Measurements from ENCODE around the gene GGA2.
A peak's percentile ranks its signal among the peaks of the same experiment; 100 is the strongest.
"Not testable (repeated sequence)": the region's sequence is repeated elsewhere in the genome, so short reads cannot be mapped to it uniquely, and the experiment has no call there.

GGA2 gene, protein sequence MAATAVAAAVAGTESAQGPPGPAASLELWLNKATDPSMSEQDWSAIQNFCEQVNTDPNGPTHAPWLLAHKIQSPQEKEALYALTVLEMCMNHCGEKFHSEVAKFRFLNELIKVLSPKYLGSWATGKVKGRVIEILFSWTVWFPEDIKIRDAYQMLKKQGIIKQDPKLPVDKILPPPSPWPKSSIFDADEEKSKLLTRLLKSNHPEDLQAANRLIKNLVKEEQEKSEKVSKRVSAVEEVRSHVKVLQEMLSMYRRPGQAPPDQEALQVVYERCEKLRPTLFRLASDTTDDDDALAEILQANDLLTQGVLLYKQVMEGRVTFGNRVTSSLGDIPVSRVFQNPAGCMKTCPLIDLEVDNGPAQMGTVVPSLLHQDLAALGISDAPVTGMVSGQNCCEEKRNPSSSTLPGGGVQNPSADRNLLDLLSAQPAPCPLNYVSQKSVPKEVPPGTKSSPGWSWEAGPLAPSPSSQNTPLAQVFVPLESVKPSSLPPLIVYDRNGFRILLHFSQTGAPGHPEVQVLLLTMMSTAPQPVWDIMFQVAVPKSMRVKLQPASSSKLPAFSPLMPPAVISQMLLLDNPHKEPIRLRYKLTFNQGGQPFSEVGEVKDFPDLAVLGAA

DNA sequence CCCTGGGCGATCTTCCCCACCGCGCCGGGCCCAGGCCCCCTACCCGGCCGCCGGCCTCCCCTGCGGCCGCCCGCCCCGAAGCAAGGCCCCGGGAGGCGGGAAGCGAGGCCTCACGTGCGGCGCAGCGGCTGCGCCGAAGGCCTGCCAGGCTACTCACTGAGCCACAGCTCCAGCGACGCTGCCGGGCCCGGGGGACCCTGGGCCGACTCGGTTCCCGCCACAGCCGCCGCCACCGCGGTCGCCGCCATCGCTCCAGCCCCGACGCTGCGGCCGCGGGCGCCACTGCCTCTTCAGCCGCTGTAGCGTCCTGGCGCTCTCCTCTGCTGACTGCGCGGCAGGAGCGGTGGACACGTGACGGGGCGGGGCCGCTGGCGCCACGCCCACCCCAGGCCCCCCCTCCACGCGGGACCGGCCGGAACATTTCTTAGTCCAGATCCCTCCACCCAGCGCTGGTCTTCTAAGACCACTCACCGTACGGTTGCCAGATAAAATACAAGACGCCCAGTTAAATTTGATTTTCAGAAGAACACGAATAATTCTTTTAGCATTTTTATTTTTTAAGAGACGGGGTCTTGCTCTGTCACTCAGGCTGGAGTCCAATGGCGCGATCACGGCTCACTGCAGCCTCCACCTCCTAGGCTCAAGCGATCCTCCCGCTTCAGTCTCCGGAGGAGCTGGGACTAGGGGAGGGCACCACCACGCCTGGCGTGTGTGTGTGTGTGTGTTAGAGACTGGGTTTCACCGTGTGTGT, at the start of gene GGA2:
Gene GGA2, minus strand, starts transcription at position 331 of the 751 bp plus-strand sequence. Its CDS starts 83 bp downstream, at position 248.
- DNase-seq (ENCODE audit: low read depth), result peak; percentile 64

DNA sequence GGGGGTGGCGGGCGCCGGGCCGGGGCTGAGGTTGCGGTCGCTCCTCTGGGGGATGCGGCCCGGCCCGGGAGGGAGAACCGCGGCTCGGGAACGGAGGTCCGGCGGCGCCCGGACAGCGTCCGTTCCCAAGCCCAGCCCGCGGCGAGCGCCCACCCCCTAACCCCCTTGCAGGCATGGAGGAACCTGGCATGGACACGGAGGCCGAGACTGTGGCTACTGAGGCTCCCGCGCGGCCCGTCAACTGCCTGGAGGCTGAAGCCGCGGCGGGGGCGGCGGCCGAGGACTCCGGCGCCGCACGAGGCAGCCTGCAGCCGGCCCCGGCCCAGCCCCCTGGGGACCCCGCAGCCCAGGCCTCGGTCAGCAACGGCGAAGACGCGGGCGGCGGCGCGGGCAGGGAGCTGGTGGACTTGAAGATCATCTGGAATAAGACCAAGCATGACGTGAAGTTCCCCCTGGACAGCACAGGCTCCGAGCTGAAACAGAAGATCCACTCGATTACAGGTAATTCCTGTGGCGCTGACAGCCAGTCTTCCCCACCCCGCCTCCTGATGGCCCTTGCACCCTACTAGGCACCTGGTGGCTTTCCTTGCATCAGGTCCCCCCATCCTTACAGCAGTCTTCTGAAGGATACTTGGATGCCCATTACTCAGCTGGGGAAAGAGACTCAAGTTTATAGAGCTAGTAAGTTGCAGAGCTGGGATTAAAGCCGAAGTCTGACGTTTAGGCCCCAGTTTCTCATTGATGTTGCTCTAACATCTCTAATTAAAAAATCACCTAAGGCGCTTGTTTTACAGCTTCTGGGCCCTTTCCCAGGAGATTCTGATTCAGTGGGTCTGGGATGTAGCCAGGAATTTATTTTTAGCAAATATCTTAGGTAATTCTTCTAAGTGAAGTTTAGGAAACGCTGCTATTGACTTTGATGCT, 47.7 kb upstream of the GGA2 start:
- peak; percentile 4 for DNase-seq (ENCODE audit: low read depth)

DNA sequence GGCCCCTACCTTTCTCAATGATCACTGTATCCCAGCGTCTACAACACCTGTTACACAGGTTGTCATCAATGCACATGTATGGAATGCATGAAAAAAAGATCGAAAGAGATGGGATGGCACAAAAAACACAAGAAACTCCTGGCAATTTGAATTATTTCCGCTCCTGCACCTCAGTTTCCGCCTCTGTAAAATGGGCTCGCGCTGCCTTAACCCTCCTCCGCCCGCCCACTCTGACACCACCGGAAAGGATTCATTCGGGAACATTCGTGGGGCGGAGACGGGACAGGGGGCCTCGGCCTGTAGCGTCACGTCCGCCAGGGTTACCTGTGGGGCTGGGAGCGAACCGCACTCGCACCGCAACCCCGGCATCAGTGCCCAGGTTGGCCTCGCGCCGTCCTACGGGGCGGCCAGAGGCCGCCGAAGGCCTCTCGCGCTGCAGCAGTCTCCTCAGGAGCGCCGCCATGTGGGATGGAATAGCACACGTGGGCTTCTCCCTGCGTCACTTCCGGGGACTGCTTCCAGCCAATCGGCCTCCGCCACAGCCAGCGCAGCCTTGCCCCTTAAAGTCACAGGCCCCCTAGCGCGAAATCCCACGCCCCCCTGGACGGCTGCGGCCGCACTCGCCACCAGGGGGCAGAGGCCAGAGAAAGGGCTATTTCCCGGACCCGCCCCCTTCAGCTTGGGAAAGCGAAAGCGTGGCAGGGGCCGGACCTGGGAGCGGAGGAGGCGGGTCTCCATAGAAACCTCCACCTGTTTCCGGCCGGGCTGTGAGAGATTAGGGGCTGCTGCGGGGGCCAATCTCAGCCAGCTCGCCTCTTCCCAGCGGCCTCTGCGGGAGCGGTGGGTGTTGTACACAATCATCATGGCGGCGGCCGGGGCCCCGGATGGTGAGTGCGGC, 46.8 kb upstream of the GGA2 start, which contains the start of the genes EARS2 and UBFD1:
Gene EARS2, minus strand, starts transcription at position 470 of the 898 bp plus-strand sequence. Its CDS starts 7 bp downstream, at position 463.
Gene UBFD1, plus strand, starts transcription at position 847 of the 898 bp plus-strand sequence. Its CDS starts 16 bp downstream, at position 863.
- DNase-seq (ENCODE audit: low read depth), result peak; percentile 91

DNA sequence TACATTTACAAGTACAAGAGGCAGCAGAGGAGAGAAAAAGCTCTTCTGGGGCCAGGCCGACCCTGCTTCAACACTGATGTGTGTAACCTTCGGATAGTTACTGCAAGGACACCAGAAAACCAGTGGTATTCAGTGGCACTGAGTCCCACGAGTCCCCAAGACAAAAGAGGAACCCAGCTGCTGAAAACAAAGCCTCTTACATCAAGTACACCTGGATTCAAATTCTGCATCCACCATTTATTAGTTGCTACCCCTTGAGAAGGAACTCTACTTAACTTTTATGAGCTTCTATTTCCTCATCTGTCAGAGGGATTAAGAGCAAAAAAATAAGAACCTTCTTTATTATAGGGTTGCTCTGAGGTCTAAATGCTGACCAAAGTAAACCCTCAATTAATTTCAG, 44.2 kb upstream of the GGA2 start:
- no peak for DNase-seq (ENCODE audit: low read depth)

DNA sequence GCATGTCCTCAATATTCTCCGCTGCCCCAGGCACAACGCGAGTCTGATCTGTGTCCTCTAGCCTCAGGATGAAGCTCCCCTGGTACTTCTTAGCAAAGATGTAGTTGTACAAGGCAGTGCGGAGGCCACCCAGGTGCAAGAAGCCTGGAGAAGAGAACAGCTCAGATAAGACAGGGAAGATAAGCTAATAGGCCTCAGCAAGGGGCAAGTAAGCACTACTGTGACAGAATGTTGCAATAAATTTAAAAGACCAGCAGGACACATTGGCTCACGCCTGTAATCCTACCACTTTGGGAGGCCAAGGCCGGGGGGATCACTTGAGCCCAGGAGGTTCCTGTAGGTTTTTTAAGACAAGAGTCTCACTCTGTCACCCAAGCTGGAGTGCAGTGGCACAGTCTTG, 41.9 kb upstream of the GGA2 start:
- no peak for DNase-seq (ENCODE audit: low read depth)

DNA sequence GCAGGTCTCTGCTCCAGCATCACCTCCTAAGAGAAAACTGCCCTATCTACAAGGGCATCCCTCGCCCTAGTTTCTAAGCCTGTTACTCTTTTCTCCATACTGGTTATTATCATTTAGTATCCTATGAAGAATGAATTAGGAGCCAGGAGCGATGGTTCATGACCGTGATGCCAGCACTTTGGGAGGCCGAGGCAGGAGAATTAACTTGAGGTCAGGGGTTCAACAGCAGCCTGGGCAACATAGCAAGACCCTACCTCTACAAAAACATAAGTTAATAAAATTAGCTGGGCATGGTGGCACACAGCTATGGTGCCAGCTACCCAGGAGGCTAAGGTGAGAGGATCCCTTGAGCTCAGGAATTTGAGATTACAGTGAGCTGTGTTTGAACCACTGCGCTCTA, 39.6 kb upstream of the GGA2 start:
- no peak for DNase-seq (ENCODE audit: low read depth)

DNA sequence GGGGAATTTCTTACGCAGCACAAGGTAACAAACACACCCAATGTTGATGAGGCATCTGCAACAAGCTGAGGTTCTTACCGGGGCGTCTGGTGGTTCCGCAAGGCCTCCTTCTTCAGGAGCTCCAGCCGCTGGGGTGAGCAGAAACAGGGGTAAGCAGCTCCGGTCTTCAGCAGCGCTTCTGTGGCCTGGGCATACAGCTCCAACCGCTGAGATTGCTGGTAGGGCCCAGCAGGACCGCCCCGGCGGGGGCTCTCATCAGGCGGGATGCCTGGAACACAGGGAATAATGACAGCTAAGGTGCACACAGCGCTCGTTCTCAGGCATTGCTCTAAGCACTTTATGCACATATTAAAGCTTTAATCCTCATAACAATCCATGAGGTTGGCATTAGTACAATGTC, 34.1 kb upstream of the GGA2 start:
- no peak for DNase-seq (ENCODE audit: low read depth)

DNA sequence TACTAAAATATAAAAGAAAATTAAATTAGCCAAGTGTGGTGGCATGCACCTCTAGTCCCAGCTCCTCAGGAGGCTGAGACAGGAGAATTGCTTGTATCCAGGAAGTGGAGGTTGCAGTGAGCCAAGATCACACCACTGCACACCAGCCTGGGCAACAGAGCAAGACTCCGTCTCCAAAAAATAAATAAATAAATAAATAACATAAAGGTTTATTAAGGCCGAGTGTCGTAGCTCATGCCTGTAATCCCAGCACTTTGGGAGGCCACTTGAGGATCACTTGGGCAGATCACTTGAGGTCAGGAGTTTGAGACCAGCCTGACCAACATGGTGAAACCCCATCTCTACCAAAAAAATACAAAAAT, 30.5 kb upstream of the GGA2 start:
- DNase-seq (ENCODE audit: low read depth), result not testable (repeated sequence)

DNA sequence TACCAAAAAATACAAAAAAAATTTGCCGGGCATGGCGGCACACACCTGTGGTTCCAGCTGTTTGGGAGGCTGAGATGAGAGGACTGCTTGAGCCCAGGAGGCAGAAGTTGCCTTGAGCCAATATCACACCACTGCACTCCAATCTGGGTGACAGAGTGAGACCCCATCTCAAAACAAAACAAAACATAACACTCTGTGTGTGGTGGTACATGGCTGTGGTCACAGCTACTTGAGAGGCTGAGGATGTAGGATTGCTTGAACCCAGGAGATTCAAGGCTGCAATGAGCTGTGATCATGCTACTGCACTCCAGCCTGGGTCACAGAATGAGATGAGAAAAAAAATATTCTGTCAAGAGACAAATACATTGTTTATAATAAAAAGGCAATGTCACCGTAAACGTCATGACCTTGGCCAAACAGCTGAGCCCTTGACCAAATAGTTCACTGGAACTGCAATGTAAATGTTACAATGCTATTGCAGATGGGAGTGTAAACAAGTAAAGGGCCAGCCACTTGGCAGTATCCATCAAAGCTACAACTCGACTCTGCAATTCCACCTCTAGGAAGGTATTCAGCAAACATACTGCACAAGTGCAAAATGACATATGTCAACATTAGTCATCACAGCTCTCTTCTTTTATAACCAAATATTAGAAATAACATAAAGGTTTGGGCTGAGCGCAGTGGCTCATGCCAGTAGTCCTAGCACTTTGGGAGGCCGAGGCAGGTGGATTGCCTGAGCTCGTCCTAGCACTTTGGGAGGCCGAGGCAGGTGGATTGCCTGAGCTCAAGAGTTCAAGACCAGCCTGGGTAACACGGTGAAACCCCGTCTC, 29.9 kb upstream of the GGA2 start:
- no peak for DNase-seq (ENCODE audit: low read depth)

DNA sequence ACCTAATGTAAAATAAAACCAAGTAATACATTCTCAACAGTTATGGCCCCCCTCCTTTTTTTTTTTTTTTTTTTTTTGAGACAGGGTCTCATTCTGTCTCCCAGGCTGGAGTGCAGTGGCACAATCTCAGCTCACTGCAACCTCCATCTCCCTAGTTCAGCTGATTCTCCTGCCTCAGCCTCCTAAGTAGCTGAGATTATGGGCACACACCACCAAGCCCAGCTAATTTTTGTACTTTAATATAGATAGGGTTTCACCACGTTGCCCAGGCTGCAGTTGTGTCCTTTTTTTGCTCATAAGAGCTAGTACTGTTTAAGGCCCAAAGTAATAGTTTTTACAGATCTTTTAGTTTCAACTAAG, 28.6 kb upstream of the GGA2 start:
- DNase-seq (ENCODE audit: low read depth), result no peak

DNA sequence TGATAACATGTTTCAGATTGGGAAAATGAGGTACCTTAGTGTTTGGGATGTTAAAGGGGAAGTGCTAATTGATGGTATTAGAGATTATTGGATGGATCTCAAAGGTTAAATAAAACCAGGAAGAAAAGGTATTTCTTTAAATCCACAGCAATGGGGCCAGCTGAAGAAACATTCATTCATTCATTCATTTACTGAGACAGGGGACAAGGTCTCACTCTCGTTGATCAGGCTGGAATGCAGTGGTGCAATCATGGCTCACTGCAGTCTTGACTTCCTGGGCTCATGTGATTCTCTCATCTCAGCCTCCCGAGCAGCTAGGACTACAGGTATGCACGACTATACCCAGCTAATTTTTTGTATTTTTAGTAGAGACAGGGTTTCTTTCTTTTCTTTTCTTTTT, 27.1 kb upstream of the GGA2 start:
- DNase-seq (ENCODE audit: low read depth), result no peak

DNA sequence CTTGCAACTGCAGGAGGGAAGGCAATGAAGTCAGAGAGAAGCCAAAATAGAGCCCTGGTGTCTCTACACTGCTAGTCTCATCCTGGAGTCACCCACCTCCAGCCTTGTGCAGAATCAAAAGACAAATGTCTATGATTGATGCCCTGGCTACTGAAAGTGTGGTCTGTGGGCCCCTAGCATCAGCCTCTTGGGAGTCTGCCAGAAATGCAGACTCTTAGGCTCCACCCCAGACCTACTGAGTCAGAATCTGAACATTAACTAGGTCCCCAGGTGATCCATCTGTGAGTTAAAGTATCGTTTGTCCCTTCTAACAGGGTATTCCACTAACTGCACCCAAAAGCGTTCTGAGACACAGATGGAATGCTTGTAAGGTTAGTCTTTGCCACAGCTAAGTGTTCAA, 25.6 kb upstream of the GGA2 start:
- no peak for DNase-seq (ENCODE audit: low read depth)

DNA sequence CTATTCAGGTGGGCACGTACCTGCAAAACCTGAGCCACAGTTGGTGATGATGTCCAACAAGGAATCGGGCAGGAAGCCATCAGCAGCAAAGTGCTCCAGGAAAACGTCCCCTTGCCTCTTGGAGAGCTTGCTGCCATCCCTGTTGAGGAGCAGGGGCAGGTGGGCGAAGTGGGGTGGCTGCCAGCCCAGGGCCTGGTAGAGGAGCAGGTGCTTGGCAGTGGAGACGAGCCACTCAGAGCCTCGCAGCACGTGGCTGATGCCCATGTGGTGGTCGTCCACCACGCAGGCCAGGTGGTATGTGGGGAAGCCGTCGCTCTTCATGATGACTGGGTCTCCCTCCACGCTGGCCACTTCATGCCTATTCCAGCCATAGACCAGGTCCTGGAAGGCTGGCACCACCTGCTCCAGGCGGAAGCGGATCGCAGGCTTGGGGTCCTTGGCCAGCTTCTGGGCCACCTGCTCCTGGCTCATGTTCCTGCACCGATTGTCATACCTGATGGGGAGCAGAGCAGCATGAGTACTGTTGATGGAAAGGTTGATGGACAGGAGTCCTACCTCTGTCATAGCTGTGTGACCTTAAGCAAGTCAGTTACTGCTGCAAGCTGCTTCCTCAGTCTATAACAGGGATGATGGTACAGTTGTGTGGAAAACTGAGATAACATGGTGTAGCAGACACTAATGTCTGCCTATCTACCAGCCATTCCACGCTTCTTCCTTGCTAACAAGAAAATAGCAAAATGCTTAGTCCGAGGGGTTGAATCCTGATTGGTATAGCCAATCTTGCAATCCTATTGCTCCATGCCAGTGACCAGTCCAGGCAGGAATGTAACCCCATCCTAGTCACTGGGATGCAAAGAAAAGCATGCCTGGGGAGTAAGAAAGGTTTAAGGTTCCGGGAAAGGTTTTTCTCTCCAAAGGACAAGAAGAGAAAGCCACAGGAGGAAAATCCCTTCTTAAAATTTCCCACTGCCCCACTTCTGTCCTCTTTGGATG, 24.9 kb upstream of the GGA2 start:
- DNase-seq (ENCODE audit: low read depth), result no peak

DNA sequence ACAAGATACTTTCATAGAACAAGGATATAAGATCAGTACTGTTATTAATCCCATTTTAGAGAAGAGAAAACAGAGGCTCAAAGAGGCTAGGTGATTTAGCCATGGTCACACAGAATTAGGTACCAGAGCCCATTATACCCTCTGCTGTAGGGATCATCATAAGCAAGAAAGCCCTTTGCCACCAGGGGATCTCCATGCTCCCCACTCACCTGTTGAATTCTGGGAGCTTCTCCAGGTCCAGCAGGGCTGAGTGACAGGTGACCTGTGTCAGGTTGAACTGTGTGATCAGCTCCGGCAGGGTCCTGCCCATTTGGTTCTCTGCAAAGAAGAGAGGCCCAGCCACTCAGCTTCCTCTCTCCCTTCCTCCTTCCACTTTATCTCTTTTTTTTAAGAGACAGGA, 22.2 kb upstream of the GGA2 start:
- no peak for DNase-seq (ENCODE audit: low read depth)

DNA sequence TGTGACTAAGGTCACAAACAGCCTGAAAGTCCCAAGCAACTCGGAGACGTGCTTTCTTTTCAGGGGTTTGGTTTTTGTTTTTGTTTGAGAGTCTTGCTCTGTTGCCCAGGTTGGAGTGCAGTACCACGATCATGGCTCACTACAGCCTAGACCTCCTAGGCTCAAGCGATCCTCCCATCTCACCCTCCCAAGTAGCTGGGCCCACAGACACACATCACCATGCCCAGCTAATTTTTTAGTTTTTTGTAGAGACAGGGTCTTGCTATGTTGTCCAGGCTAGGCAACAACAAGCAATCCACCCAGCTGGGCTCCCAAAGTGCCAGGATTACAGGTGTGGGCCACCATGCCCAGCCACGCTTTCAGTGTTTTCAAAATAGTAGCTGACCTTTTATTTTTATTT, 19.8 kb upstream of the GGA2 start:
- no peak for DNase-seq (ENCODE audit: low read depth)

DNA sequence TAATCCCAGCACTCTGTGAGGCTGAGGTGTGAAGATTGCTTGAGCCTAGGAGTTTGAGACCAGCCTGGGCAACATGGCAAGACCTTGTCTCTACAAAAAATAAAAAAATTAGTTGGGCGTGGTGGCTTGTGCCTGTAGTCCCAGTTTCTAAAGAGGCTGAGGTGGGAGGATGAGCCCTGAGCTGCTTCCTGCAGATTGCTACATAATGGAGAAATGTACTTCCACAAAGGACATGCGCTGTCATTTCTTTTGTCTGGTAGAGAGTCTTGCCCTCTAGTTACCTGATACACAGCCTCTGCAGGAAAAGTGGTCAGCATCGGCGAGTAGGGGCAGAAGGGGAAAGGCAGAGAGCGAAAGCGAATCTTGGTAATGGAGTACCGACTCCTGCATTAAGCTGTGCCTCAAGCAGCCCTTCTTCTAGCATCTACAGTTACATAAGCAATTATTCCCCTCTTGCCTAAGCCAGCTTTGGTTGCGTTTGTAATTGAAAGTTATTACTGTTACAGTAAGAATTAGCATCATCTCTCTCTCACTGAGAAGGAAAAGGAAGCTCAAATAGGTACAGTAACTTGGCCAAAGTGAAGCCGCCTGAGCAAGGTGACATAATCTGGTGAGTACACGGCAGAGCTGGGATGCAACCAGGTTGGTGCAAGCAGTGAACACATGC, 18.5 kb upstream of the GGA2 start:
- no peak for DNase-seq (ENCODE audit: low read depth)

DNA sequence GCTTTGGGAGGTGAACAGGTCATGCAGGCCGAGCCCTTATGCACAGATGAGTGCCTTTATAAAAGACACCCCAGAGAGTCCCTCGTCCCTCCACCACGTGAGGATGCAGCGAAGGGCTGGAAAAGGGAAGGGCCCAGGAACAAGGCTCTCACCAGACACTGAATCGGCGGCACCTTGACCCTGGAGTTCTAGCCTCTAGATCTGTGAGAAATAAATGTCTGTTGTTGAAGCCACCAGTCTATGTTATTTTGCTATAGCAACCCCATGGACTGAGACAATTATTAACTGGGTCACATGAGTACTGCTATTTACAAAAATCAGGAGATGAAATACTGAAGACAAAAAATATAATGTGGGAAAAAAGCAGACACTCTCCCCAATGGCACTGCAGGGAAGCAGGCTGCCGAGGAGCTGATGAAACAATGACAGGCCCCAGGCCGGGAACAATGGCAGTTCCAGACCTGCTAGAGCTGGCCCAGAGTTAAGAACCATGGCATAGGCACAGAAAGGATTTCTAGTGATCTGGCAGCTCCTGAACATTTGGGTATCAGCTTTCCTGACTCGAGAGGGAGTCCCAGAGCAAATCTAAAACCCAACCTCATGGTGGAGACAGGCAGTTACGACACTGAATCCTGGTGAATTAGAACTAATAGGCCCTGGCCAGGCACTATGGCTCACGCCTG, 17.8 kb upstream of the GGA2 start:
- DNase-seq (ENCODE audit: low read depth), result no peak

Measured in stimulated activated CD8-positive, alpha-beta memory T cell treated with anti-CD3 and anti-CD28 coated beads, Interleukin-15, amount 100 ng/mL, for 24 hours (primary cell).